Astrocyte of the spinal cord (primary cell): ENCODE data around the gene TNFAIP1.

Experiments
- DNase-seq: peaks from one replicate; pipeline ENCODE4 v3.0.0; 2011; ENCODE audit warnings: low read depth, low spot score
- H3K4me3 ChIP-seq: 2 replicates; pipeline ENCODE4 v1.5.1; 2011; ENCODE audit warnings: low read depth, mild to moderate bottlenecking, low read length, moderate library complexity
- in situ Hi-C: cut with HindIII; loops from 2 replicates; pipeline ENCODE4 v1.10.0; 2017; ENCODE audit warnings: low sequenced_read_pairs
- TF ChIP-seq, protein P1 (sequence below): IDR thresholded peaks from 2 replicates; pipeline ENCODE4 v1.5.1; 2012; ENCODE audit warnings: low read depth, mild to moderate bottlenecking, low read length, inconsistent platforms

The TNFAIP1 gene

DNA sequence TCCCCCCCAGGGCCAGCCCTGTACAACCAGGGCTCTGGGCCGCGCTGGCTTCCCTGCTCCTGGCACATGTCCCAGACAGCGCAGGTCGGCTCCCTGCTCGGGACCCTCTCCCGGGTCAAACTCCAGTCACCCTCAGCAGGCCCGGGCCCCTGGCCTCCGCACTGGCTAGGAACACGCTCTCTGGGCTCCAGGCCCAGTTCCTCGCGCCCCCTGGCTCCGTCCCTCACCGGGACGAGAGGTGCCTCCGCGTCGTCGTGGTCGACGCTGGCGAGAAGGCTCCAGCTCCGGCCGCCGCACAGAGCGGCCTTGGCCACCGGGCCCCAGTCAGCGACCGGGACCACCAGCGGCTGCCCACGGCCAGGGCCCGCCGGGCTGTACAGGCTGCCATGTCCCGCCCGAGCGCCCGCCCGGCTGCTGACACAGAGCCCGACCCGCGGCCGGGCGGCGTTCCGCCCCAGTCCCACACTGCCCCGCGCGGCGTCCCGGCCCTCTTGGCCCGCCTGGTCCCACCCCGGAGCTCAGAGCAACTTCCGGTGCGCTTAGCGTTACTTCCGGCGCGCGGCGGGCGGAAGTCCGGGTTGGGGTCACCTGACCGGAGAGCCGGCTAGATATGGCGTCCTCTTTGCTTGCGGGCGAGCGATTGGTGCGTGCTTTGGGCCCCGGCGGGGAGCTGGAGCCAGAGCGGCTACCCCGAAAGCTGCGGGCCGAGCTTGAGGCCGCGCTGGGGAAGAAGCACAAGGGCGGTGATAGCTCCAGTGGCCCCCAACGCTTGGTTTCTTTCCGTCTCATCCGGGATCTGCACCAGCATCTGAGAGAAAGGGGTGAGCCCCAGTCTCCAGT lies 21.7 kb downstream of the TNFAIP1 start, which contains the start of gene POLDIP2:
POLDIP2 (minus strand) TSS at position 467 of the 840 bp plus-strand sequence; CDS start at position 388, 79 bp downstream.
- TF ChIP-seq, protein P1, sequence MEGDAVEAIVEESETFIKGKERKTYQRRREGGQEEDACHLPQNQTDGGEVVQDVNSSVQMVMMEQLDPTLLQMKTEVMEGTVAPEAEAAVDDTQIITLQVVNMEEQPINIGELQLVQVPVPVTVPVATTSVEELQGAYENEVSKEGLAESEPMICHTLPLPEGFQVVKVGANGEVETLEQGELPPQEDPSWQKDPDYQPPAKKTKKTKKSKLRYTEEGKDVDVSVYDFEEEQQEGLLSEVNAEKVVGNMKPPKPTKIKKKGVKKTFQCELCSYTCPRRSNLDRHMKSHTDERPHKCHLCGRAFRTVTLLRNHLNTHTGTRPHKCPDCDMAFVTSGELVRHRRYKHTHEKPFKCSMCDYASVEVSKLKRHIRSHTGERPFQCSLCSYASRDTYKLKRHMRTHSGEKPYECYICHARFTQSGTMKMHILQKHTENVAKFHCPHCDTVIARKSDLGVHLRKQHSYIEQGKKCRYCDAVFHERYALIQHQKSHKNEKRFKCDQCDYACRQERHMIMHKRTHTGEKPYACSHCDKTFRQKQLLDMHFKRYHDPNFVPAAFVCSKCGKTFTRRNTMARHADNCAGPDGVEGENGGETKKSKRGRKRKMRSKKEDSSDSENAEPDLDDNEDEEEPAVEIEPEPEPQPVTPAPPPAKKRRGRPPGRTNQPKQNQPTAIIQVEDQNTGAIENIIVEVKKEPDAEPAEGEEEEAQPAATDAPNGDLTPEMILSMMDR = no peak
- in situ Hi-C loops = no loop called here
- peak within 1 kb of the TSS; percentile 73 for H3K4me3 ChIP-seq
- DNase-seq = peak; percentile 95

DNA sequence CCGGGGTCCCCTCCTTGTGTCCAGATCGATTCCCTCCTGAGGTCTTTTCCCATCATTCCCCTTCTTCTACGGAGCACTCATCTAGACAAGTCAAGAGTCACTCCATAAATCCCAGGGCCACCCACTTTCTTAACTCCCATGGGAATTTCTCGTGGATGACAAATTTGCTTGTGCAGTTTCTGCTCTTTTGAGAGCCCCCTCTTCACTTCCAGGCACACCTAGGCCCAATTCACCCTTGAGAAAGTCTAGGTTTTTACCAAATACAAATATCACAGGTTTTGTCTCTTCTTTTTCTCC lies 22.3 kb downstream of the TNFAIP1 start:
- no peak for DNase-seq
- in situ Hi-C loops = no loop called here
- TF ChIP-seq, protein P1 = no peak
- peak overlapping the region; percentile 73 for H3K4me3 ChIP-seq

DNA sequence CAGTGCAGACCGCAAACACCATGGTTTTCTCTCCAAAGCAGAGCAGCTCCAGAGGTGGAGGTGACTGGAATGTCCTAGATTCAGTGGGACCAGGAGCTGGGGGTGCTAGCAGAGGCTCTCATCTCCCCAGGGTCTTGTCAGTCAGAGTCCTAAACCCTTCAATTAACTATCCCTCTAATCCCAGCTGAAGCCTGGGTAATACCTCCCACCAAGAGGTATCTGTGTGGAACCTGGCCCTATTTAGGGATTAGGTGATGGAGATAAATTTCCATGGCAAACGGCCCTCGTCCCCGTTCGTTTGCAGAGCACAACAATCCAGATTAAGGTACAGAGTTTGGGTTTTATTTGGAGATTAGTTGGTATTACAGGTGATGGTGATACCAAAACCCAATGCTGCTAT lies 27.6 kb downstream of the TNFAIP1 start:
- no peak for DNase-seq
- in situ Hi-C loops = no loop called here
- TF ChIP-seq, protein P1 = no peak
- H3K4me3 ChIP-seq = no peak overlapping the region

DNA sequence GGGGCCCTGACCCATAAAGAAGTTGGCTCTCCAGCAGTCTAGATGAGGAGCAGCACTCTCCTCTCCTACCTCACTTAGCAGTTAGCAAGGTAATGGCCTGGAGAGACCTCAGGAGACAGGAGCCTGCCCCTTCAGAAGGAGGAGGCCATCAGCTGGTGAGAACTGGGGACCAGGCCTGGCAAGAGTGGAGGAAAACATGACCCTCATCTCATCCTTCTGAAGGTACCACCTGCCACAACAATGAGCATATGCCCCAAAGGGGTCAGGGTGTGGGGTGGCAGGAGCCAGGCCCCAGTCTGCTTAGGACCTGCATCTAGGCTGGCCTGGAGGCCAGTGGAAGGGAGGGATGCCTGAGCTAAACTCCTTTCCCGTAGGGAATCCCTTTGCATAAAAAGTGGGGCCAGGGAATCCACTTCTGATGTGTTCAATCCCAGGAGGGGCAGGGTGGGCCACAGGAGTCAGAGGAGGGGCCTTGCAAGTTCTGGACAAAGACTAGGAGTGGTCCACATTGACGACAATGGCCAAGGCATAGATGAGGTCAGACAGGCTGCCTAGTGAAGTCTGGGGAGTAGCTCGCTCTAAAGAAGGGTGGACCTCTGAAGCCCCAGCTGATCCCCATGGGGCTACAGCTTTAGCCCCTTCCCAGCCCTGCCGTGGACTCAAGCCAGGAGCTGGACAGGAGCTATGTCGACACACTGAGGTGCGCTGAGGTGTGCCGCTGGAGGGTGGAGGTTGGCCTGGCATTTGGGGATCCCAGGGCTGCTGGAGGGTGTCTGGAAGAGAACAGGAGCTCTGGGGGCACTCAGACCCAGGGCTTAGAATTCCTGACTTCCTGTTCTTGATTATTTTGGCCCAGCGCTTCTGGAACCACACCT lies 28.5 kb downstream of the TNFAIP1 start:
- H3K4me3 ChIP-seq = no peak overlapping the region
- in situ Hi-C loops = no loop called here
- TF ChIP-seq, protein P1 = no peak
- DNase-seq = no peak

DNA sequence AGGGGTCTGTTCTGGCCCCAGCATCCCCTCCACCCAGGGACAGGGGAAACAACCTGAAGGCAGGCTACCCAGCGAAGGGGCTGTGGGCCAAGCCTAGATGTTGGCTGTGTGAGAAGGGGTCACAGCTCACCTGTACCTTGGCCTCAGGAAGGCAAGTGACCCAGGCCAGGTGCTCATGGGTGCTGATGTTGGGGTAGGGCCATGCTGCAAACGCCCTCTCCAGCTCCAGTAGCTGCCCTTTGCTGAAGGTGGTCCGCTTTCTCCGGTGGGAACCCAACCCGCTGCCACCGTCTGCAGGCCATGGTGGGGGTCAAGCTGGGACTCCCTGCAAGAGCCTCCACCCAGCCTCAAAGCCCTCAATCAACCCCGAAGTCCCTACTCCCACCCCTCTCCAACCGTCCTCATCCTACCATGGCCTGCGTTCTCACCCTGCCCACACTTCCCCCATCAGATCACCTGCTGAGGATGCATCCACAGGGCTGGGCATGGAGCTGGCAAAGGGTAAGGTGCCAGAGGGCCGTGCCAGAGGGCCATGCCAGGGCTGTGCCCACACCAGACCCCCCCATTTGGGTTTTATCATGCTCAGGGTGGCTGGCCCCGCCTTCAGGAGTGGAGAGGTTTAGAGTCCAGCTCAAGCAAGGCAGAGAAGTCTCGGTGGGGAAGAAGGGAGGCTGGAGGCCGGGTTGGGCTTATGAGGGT lies 29.3 kb downstream of the TNFAIP1 start, which contains the start of gene SEBOX:
SEBOX (minus strand) TSS at position 535 of the 699 bp plus-strand sequence; CDS start at position 487, 48 bp downstream.
- in situ Hi-C loops = no loop called here
- H3K4me3 ChIP-seq = no peak within 1 kb of the TSS
- TF ChIP-seq, protein P1 = no peak
- no peak for DNase-seq

DNA sequence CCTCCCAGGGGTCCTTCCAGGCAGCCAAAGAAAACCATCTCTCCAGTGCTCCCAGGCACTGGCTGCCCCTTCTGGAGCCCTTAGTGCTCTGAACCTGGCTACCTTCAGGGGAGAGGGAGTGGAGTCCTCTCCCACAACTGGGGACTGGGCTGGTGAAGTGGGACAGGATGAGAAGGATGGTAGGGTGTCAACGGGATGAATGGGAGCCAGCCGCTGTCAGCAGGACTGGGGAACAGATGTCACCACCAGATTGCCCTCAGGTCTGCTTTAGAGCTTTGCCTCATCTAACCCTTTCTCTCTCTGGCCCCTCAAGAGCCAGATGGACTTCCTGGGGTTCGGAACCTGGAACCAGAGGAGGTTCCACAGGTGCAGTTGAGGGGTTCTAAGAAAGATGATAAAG lies 29.9 kb downstream of the TNFAIP1 start:
- no peak overlapping the region for H3K4me3 ChIP-seq
- TF ChIP-seq, protein P1 = no peak
- no peak for DNase-seq
- in situ Hi-C loops = no loop called here
